HFFc6 (cell line): ENCODE data around the gene HDAC5. TPM values are rescaled to one million over a fixed set of nuclear protein-coding genes. Genes with fewer than 3 reads are reported as not detected.
A peak's percentile ranks its signal among the peaks of the same experiment; 100 is the strongest.

ENCODE experiments used
- DNase-seq: peaks from one replicate; pipeline ENCODE4 v3.0.0-alpha.2; 2018
- H3K27ac Mint-ChIP-seq: 2 replicates; pipeline ENCODE4 v1.8.0; 2020; ENCODE audit warnings: mild to moderate bottlenecking, mixed read lengths
- H3K27me3 Mint-ChIP-seq: 2 replicates; pipeline ENCODE4 v1.8.0; 2021; ENCODE audit warnings: mild to moderate bottlenecking, moderate library complexity, mixed read lengths; ENCODE audit not compliant: insufficient read depth
- H3K36me3 Mint-ChIP-seq: 2 replicates; pipeline ENCODE4 v1.8.0; 2021; ENCODE audit warnings: low read depth, mixed read lengths
- H3K4me1 Mint-ChIP-seq: 2 replicates; pipeline ENCODE4 v1.8.0; 2020; ENCODE audit warnings: low read depth, mixed read lengths
- H3K4me3 Mint-ChIP-seq: 2 replicates; pipeline ENCODE4 v1.8.0; 2020; ENCODE audit warnings: mild to moderate bottlenecking, moderate library complexity, mixed read lengths
- H3K9me3 Mint-ChIP-seq: 2 replicates; pipeline ENCODE4 v1.8.0; 2020; ENCODE audit warnings: mild to moderate bottlenecking, mixed read lengths
- total RNA-seq, 6 experiments: library from RNA; stranded (reverse); fragmentation: NEBNext Ultra II Directional; extraction: Animal tissue kit (Norgen Biotek cat#: 25700); gene quantifications; 2 replicates in 1 of 6; 3 replicates in 5 of 6; pipeline ENCODE4 v1.2.3, GENCODE V29; 2021
- TF ChIP-seq, protein P1 (sequence below): fragments of 200-600 bp; sonication (generic); IDR thresholded peaks from 2 replicates; pipeline ENCODE4 v1.5.0; 2021; ENCODE audit warnings: antibody characterized with exemption, mild to moderate bottlenecking

HDAC5 gene
- total RNA-seq, 6 experiments from 2014 or later, result 63.4 to 87.4 (median 78.7) TPM

DNA sequence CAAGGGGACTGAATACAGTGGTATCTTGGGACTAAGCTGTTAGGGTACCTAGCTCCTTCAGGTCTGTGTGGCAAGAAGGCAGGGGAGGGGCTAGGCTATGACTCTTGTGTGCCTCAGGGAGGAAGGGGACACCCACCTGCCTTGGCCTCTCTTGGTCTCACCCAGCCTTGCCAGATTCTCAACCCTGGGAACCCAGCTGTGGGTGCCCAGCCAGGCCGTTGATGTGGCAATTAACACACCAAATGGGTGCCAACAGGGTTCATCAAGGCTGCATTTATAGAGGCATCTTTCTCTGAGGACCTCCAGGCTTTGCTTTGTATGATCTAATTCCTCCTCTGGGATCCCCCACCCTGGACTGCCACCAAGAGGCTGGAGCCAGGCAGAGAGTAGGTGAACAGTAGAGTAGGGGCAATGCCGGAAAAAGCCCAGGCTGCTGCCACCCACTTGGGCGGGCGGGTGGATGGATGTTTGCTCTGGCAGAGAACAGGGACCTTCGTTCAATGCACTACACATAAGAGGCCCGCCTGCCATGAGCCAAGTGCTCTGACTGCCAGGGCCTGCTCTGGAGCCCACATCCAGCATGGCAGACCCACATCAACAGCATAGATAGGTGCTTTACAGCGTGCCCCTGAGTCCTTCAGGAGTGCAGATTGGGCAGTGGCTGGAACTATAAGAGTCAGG, 43.9 kb upstream of the HDAC5 start:
- DNase-seq, result no peak
- H3K4me3 Mint-ChIP-seq, result no peak overlapping the region
- no peaks in the 10 kb centered on the region; the same call in 1 of the 2 replicates for H3K36me3 Mint-ChIP-seq
- no peak overlapping the region for H3K27ac Mint-ChIP-seq
- H3K9me3 Mint-ChIP-seq, result no peaks in the 10 kb centered on the region
- peaks cover 21% of the 10 kb centered on the region for H3K4me1 Mint-ChIP-seq
- peaks cover 2% of the 10 kb centered on the region; the same call in 1 of the 2 replicates for H3K27me3 Mint-ChIP-seq
- TF ChIP-seq, protein P1, sequence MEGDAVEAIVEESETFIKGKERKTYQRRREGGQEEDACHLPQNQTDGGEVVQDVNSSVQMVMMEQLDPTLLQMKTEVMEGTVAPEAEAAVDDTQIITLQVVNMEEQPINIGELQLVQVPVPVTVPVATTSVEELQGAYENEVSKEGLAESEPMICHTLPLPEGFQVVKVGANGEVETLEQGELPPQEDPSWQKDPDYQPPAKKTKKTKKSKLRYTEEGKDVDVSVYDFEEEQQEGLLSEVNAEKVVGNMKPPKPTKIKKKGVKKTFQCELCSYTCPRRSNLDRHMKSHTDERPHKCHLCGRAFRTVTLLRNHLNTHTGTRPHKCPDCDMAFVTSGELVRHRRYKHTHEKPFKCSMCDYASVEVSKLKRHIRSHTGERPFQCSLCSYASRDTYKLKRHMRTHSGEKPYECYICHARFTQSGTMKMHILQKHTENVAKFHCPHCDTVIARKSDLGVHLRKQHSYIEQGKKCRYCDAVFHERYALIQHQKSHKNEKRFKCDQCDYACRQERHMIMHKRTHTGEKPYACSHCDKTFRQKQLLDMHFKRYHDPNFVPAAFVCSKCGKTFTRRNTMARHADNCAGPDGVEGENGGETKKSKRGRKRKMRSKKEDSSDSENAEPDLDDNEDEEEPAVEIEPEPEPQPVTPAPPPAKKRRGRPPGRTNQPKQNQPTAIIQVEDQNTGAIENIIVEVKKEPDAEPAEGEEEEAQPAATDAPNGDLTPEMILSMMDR, result no peak

DNA sequence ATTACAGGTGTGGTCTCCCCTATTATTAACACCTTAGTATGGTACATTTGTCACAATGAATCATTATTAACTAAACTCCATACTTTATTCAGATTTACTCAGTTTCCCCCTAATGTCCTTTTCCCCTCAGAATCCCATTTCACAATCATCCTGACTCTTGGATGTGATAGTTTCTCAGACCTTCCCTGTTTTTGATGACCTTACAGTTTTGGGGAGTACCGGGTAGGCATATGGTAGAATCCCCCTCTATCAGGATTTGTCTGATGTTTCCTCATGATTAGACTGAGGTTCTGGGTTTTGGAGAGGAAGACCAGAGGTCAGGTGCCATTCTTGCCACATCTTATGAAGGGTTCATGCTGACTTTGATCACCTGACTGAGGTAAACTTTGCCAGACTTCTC, 41.0 kb upstream of the HDAC5 start:
- H3K4me3 Mint-ChIP-seq, result no peak overlapping the region
- TF ChIP-seq, protein P1, result no peak
- peaks cover 4% of the 10 kb centered on the region; the same call in 1 of the 2 replicates for H3K36me3 Mint-ChIP-seq
- no peaks in the 10 kb centered on the region for H3K9me3 Mint-ChIP-seq
- H3K27ac Mint-ChIP-seq, result no peak overlapping the region
- peaks cover 15% of the 10 kb centered on the region for H3K4me1 Mint-ChIP-seq
- H3K27me3 Mint-ChIP-seq, result peaks cover 2% of the 10 kb centered on the region; the same call in 1 of the 2 replicates
- DNase-seq, result no peak

DNA sequence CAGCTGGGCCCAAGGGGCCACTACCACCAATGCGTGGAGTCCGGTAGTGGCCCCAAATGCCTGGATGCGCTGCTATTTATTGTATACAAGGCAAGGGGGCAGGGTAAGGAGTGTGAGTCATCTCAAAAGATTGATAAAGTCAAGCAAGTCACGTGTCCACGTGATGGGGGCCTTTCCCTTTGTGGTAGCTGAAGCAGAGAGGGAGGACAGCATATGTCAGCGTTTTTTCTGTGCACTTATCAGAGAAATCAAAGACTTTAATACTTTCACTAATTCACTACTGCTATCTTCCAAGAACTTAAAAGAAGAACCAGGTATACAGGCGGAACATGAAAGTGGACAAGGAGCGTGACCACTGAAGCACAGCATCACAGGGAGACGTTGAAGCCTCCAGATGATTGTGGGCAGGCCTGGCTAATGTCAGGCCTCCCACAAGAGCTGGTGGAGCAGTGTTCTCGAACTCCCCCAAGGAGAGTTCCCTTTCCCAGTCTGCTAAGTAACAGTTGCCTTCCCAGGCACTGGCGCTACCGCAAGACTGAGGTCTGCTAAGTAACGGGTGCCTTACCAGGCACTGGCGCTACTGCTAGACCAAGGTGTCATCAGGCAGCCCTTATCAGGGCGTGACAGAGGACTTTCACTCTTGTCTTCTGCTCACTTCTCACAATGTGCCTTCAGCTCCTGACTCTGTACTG, 36.2 kb upstream of the HDAC5 start:
- H3K27ac Mint-ChIP-seq, result peak overlapping the region; percentile 29; the same call in 1 of the 2 replicates
- DNase-seq, result no peak
- no peak overlapping the region for H3K4me3 Mint-ChIP-seq
- H3K27me3 Mint-ChIP-seq, result no peaks in the 10 kb centered on the region
- TF ChIP-seq, protein P1, result no peak
- peaks cover 18% of the 10 kb centered on the region for H3K36me3 Mint-ChIP-seq
- peaks cover 8% of the 10 kb centered on the region for H3K4me1 Mint-ChIP-seq
- H3K9me3 Mint-ChIP-seq, result no peaks in the 10 kb centered on the region

DNA sequence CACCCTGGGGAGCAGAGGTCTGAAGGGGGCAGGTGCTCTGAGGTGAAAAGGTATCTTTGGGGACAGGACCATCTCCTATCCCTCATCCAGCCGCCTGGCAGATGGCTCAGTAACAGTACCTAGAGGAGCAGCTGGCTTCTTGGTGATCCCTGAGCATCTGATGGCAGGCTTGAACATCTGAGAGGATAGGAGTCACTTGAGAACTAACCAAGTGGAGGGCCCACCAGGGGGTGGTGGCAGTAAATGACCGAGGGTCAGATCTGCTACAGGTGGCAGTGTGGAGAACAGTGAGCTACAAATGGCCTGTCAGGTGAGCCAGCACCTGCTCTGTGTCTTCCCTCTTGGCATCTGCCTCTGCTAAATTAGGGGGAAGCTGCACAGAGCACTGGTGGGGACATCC, 32.0 kb upstream of the HDAC5 start:
- Mint-ChIP-seq H3K4me1 (peaks cover 8% of the 10 kb centered on the region), H3K4me3 (no peak overlapping the region), H3K9me3 (no peaks in the 10 kb centered on the region), H3K27ac (no peak overlapping the region), H3K27me3 (peaks cover 1% of the 10 kb centered on the region), H3K36me3 (peaks cover 20% of the 10 kb centered on the region)
- TF ChIP-seq, protein P1, result no peak
- no peak for DNase-seq

DNA sequence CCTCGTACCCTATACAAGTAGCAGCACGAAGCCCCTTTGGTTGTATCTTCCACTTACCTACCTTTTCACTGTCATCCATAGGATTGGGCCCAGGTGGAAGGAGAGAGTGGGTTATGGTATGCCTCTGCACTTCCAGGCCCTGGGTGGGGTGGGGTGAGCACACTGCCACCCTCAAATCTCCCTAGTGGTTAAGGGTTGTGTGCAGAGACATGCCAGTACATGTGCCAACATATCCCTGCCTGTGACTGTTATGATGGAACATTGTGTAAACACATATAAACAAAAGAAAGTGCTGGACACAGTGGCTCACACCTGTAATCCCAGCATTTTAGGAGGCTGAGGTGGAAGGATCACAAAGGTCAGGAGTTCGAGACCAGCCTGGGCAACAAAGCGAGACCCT, 29.4 kb upstream of the HDAC5 start:
- Mint-ChIP-seq H3K4me1 (no peaks in the 10 kb centered on the region), H3K9me3 (no peaks in the 10 kb centered on the region), H3K4me3 (no peak overlapping the region), H3K36me3 (peaks cover 11% of the 10 kb centered on the region), H3K27me3 (peaks cover 1% of the 10 kb centered on the region), H3K27ac (peak overlapping the region; percentile 49; the same call in 1 of the 2 replicates)
- TF ChIP-seq, protein P1, result no peak
- no peak for DNase-seq
